ENCODE data around the gene PCDHA1. TPM values are rescaled to one million over a fixed set of nuclear protein-coding genes. Genes with fewer than 3 reads are reported as not detected.

Gene PCDHA1
- total and polyA plus RNA-seq, 2 of the 13 experiments (the other 11 are each of a cell fraction or from before 2014, with no cell fraction given) = not detected

DNA sequence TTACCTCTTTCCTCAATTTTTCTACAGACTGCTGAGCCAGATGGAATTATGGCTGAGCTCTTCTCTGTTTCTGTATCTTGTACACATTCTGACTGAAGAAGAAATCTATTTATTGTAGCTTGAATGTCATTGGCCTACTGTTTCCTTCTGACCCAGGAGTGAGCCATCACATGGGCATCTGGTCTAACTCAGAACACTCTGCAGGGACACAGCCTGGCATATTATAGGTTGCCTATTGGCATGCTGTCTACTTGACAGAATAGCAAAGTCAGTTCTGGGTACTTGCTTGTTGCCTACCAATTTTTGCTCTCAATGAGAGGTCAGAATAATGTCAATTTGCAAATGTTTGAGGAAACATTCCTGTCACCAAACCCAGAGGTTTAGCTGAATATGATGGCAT is 187.6 kb downstream of the PCDHA1 start:
- POLR2A ChIA-PET = interaction anchor here (0.6 kb wide), 1 partner anchor 37 kb away, joined by 3 read pairs; no protein-coding TSS in a partner anchor
- Histone ChIP-seq H3K9ac (ENCODE audit: insufficient read depth, low read depth, low read length) (no peak overlapping the region), H4K20me1 (ENCODE audit: insufficient read depth, low read length) (no peaks in the 10 kb centered on the region), H3K36me3 (replicated peaks in 1 of 2; ENCODE audit: control insufficient read depth in 1 of 2, insufficient read depth in 2 of 2, low read length in 2 of 2) (no peaks in the 10 kb centered on the region), H3K79me2 (ENCODE audit: insufficient read depth, low read length) (no peaks in the 10 kb centered on the region), H3K4me3 (replicated peaks in 1 of 3; ENCODE audit: insufficient read depth in 1 of 3, low read depth in 2 of 3, low read length in 3 of 3) (no peak overlapping the region), H2AFZ (ENCODE audit: low read length) (no peak overlapping the region), H3K4me2 (ENCODE audit: low read depth, low read length) (no peak overlapping the region), H3K27ac (ENCODE audit: extremely low read length, insufficient read depth, low read length) (no peak overlapping the region), H3K4me1 (ENCODE audit: insufficient read depth, low read length) (no peaks in the 10 kb centered on the region), H3K9me3 (ENCODE audit: low read length) (no peaks in the 10 kb centered on the region), H3K27me3 (ENCODE audit: control insufficient read depth in 1 of 2, insufficient read depth in 2 of 2, low read length in 2 of 2) (no peaks in the 10 kb centered on the region)
- no TSS peak for BruUV-seq (replicated peaks)
- no peak for TF ChIP-seq REPIN1 (CRISPR knock-in tag; IDR thresholded peaks at IDR 0.05; ENCODE audit: borderline replicate concordance, low read depth)
- TF ChIP-seq ELF1 (CRISPR knock-in tag; IDR thresholded peaks at IDR 0.05) = no peak
- TF ChIP-seq TBX3 (IDR thresholded peaks at IDR 0.05; ENCODE audit: borderline replicate concordance) = no peak
- TF ChIP-seq, protein P1, sequence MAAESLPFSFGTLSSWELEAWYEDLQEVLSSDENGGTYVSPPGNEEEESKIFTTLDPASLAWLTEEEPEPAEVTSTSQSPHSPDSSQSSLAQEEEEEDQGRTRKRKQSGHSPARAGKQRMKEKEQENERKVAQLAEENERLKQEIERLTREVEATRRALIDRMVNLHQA (CRISPR knock-in tag; IDR thresholded peaks at IDR 0.05) = no peak
- no peak for TF ChIP-seq ZNF543 (CRISPR knock-in tag; IDR thresholded peaks at IDR 0.05)
- DNase-seq (ENCODE audit: low spot score) (no peak), ATAC-seq (no peak), FAIRE-seq (no peak)
- in situ Hi-C loops (cut with HindIII; ENCODE audit: extremely low pct_ligation_motif_present, low pct_unique_long_range_greater_than_20kb) (no loop called here), intact Hi-C loops (cut with micrococcal nuclease; ENCODE audit: unreplicated experiment) (no loop called here)
- CTCF ChIA-PET (ENCODE audit: low intra/inter-chr PET ratio, low total read pairs) = no interaction called here

DNA sequence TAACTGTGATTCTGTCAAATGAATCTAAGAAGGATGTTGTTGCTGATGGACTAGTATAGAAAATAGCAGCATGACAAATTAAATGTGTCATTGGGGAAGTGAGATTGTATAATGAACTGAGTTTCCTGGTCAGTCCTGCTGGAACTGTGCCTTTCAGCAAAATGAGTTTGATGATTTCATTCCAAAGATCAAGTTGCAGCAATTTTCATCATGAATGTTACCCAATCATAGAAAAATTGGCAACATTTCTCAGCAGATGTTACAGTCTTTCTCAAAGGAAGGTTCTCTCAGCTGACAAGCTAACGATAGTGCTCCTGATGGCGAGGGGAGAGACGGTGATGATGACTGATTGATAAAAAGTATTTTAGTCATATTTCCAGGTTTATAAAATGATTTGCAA is 191.1 kb downstream of the PCDHA1 start:
- in situ Hi-C loops (cut with HindIII; ENCODE audit: extremely low pct_ligation_motif_present, low pct_unique_long_range_greater_than_20kb) (no loop called here), intact Hi-C loops (cut with micrococcal nuclease; ENCODE audit: unreplicated experiment) (no loop called here)
- Histone ChIP-seq H4K20me1 (ENCODE audit: insufficient read depth, low read length) (no peaks in the 10 kb centered on the region), H3K79me2 (ENCODE audit: insufficient read depth, low read length) (no peaks in the 10 kb centered on the region), H3K4me1 (ENCODE audit: insufficient read depth, low read length) (no peaks in the 10 kb centered on the region), H3K4me3 (replicated peaks in 1 of 3; ENCODE audit: insufficient read depth in 1 of 3, low read depth in 2 of 3, low read length in 3 of 3) (no peak overlapping the region), H2AFZ (ENCODE audit: low read length) (no peak overlapping the region), H3K27me3 (ENCODE audit: control insufficient read depth in 1 of 2, insufficient read depth in 2 of 2, low read length in 2 of 2) (no peaks in the 10 kb centered on the region), H3K9ac (ENCODE audit: insufficient read depth, low read depth, low read length) (no peak overlapping the region), H3K36me3 (replicated peaks in 1 of 2; ENCODE audit: control insufficient read depth in 1 of 2, insufficient read depth in 2 of 2, low read length in 2 of 2) (no peaks in the 10 kb centered on the region), H3K9me3 (ENCODE audit: low read length) (no peaks in the 10 kb centered on the region), H3K4me2 (ENCODE audit: low read depth, low read length) (no peak overlapping the region), H3K27ac (ENCODE audit: extremely low read length, insufficient read depth, low read length) (no peak overlapping the region)
- FAIRE-seq (no peak), DNase-seq (ENCODE audit: low spot score) (no peak), ATAC-seq (no peak)
- ChIA-PET POLR2A (no interaction called here), CTCF (ENCODE audit: low intra/inter-chr PET ratio, low total read pairs) (no interaction called here)
- TF ChIP-seq ZNF484 (CRISPR knock-in tag; IDR thresholded peaks at IDR 0.05; ENCODE audit: borderline replicate concordance, low read depth) (no peak), SUZ12 (IDR thresholded peaks at IDR 0.05; ENCODE audit: low read depth, low read length) (no peak), ZNF33A (CRISPR knock-in tag; IDR thresholded peaks at IDR 0.05; ENCODE audit: borderline replicate concordance) (no peak), MAFG (CRISPR knock-in tag; IDR thresholded peaks at IDR 0.05) (no peak), ZNF256 (CRISPR knock-in tag; conservative IDR thresholded peaks at IDR 0.05) (no peak)
- TF ChIP-seq, protein P2, sequence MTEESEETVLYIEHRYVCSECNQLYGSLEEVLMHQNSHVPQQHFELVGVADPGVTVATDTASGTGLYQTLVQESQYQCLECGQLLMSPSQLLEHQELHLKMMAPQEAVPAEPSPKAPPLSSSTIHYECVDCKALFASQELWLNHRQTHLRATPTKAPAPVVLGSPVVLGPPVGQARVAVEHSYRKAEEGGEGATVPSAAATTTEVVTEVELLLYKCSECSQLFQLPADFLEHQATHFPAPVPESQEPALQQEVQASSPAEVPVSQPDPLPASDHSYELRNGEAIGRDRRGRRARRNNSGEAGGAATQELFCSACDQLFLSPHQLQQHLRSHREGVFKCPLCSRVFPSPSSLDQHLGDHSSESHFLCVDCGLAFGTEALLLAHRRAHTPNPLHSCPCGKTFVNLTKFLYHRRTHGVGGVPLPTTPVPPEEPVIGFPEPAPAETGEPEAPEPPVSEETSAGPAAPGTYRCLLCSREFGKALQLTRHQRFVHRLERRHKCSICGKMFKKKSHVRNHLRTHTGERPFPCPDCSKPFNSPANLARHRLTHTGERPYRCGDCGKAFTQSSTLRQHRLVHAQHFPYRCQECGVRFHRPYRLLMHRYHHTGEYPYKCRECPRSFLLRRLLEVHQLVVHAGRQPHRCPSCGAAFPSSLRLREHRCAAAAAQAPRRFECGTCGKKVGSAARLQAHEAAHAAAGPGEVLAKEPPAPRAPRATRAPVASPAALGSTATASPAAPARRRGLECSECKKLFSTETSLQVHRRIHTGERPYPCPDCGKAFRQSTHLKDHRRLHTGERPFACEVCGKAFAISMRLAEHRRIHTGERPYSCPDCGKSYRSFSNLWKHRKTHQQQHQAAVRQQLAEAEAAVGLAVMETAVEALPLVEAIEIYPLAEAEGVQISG (CRISPR knock-in tag; IDR thresholded peaks at IDR 0.05) = no peak
- TF ChIP-seq, protein P1 (CRISPR knock-in tag; IDR thresholded peaks at IDR 0.05) = no peak
- TF ChIP-seq, protein P3, sequence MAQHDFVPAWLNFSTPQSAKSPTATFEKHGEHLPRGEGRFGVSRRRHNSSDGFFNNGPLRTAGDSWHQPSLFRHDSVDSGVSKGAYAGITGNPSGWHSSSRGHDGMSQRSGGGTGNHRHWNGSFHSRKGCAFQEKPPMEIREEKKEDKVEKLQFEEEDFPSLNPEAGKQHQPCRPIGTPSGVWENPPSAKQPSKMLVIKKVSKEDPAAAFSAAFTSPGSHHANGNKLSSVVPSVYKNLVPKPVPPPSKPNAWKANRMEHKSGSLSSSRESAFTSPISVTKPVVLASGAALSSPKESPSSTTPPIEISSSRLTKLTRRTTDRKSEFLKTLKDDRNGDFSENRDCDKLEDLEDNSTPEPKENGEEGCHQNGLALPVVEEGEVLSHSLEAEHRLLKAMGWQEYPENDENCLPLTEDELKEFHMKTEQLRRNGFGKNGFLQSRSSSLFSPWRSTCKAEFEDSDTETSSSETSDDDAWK (CRISPR knock-in tag; IDR thresholded peaks at IDR 0.05) = no peak
- BruUV-seq (replicated peaks) = no TSS peak
- WGBS (ENCODE audit: low lambda C conversion rate) = 5% methylated on average over 3 of the region's 3 CpGs
